ENCODE results near the gene SAMD3. TPM values are rescaled to one million over a fixed set of nuclear protein-coding genes. Genes with fewer than 3 reads are reported as not detected.

The SAMD3 gene
- total and polyA plus RNA-seq, 2 of the 4 experiments (the other 2 are of a cell fraction) = 3.0 to 3.9 TPM

DNA sequence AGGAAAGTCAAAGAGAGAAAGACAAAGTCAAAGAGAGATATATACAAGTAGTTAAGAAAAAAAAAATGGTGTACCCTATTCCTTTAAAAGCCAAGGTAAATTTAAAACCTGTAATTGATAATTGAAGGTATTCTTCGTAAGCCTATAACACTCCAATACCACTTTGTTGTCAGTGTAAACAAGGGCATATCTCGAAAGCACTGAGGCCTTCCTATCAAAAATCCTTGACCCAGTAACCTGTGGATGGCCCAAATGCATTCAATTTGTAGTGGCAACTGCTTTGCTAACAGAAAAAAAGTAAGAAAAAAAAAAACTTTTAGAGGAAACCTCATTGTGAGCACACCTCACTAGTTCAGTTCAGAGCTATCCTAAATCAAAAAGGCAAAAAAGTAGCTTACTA, 39.3 kb upstream of the SAMD3 start:
- no peak overlapping the region for H4K8ac ChIP-seq (ENCODE audit: low read depth in 2 of 2, low read length in 2 of 2)

More for the DNA sequence above, 39.3 kb upstream of the SAMD3 start:
- Histone ChIP-seq H2AK9ac (replicated peaks; ENCODE audit: low read depth, low read length, poor library complexity) (no peak overlapping the region), H3K14ac (replicated peaks; ENCODE audit: low read depth, low read length) (no peak overlapping the region), H4K5ac (ENCODE audit: low read depth, low read length) (no peak overlapping the region), H3K9me3 (ENCODE audit: control insufficient read depth, insufficient read depth, low read length) (no peaks in the 10 kb centered on the region), H2BK20ac (ENCODE audit: low read depth, low read length) (no peak overlapping the region), H2BK120ac (ENCODE audit: low read depth, low read length) (no peak overlapping the region), H3K27ac (ENCODE audit: insufficient read depth, low read length) (no peak overlapping the region), H3K23ac (ENCODE audit: low read depth, low read length) (no peak overlapping the region), H3K4me1 (ENCODE audit: control insufficient read depth, insufficient read depth, low read length) (no peaks in the 10 kb centered on the region), H2AK5ac (ENCODE audit: low read depth, low read length) (no peak overlapping the region), H3K79me1 (ENCODE audit: low read depth in 1 of 2, low read length in 2 of 2) (no peaks in the 10 kb centered on the region), H2AFZ (replicated peaks; ENCODE audit: low read length, poor library complexity) (no peak overlapping the region), H2BK15ac (ENCODE audit: low read depth, low read length) (no peak overlapping the region), H3K18ac (ENCODE audit: low read depth, low read length) (no peak overlapping the region), H3K27me3 (ENCODE audit: control insufficient read depth, insufficient read depth, low read length) (no peaks in the 10 kb centered on the region), H2BK5ac (ENCODE audit: low read depth, low read length, poor library complexity, severe bottlenecking) (no peak overlapping the region), H3K56ac (ENCODE audit: extremely low read depth, insufficient read depth, low read length) (no peak overlapping the region), H4K20me1 (ENCODE audit: insufficient read depth, low read length) (no peaks in the 10 kb centered on the region), H4K91ac (ENCODE audit: insufficient read depth, low read depth, low read length) (no peak overlapping the region), H3K4me3 (ENCODE audit: insufficient read depth, low read depth, low read length) (no peak overlapping the region), H3K4me2 (ENCODE audit: low read depth, low read length) (no peak overlapping the region), H3K9ac (ENCODE audit: low read depth, low read length) (no peak overlapping the region), H3K9me1 (ENCODE audit: insufficient read depth, low read length) (no peaks in the 10 kb centered on the region), H3K36me3 (ENCODE audit: control insufficient read depth, insufficient read depth, low read length) (no peaks in the 10 kb centered on the region), H3K4ac (ENCODE audit: low read depth, low read length) (no peak overlapping the region)
- ChIA-PET CTCF (no interaction called here), POLR2A (ENCODE audit: unreplicated experiment) (no interaction called here)
- no TSS peak for BruUV-seq (replicated peaks)
- in situ Hi-C loops (cut with MboI; ENCODE audit: low sequenced_read_pairs) = no loop called here
- no peak for TF ChIP-seq FOS (IDR thresholded peaks at IDR 0.05; ENCODE audit: low read depth, low read length)
- TF ChIP-seq NFE2L2 (IDR thresholded peaks at IDR 0.05; ENCODE audit: low read depth, low read length) = no peak
- TF ChIP-seq, protein P1, sequence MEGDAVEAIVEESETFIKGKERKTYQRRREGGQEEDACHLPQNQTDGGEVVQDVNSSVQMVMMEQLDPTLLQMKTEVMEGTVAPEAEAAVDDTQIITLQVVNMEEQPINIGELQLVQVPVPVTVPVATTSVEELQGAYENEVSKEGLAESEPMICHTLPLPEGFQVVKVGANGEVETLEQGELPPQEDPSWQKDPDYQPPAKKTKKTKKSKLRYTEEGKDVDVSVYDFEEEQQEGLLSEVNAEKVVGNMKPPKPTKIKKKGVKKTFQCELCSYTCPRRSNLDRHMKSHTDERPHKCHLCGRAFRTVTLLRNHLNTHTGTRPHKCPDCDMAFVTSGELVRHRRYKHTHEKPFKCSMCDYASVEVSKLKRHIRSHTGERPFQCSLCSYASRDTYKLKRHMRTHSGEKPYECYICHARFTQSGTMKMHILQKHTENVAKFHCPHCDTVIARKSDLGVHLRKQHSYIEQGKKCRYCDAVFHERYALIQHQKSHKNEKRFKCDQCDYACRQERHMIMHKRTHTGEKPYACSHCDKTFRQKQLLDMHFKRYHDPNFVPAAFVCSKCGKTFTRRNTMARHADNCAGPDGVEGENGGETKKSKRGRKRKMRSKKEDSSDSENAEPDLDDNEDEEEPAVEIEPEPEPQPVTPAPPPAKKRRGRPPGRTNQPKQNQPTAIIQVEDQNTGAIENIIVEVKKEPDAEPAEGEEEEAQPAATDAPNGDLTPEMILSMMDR (conservative IDR thresholded peaks at IDR 0.05; ENCODE audit: low read depth, low read length) = no peak
- TF ChIP-seq RCOR1 (IDR thresholded peaks at IDR 0.05; ENCODE audit: insufficient replicate concordance, low read length) = no peak
- TF ChIP-seq POLR2A (IDR thresholded peaks at IDR 0.05; ENCODE audit: low read depth, low read length) = no peak
- TF ChIP-seq MXI1 (IDR thresholded peaks at IDR 0.05; ENCODE audit: borderline replicate concordance, low read depth, low read length) = no peak
- TF ChIP-seq, protein P2, sequence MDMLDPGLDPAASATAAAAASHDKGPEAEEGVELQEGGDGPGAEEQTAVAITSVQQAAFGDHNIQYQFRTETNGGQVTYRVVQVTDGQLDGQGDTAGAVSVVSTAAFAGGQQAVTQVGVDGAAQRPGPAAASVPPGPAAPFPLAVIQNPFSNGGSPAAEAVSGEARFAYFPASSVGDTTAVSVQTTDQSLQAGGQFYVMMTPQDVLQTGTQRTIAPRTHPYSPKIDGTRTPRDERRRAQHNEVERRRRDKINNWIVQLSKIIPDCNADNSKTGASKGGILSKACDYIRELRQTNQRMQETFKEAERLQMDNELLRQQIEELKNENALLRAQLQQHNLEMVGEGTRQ (IDR thresholded peaks at IDR 0.05; ENCODE audit: low read depth, low read length) = no peak
- TF ChIP-seq CHD1 (IDR thresholded peaks at IDR 0.05; ENCODE audit: low read depth, low read length) = no peak
- no peak for TF ChIP-seq BHLHE40 (IDR thresholded peaks at IDR 0.05; ENCODE audit: low read depth, low read length)
- TF ChIP-seq RAD21 (IDR thresholded peaks at IDR 0.05; ENCODE audit: low read length) = no peak
- no peak for TF ChIP-seq RFX5 (IDR thresholded peaks at IDR 0.05; ENCODE audit: low read depth, low read length)
- no peak for TF ChIP-seq MAZ (IDR thresholded peaks at IDR 0.05; ENCODE audit: borderline replicate concordance, low read depth, low read length)
- no peak for TF ChIP-seq SMC3 (IDR thresholded peaks at IDR 0.05; ENCODE audit: low read depth, low read length)
- no peak for TF ChIP-seq CEBPB (IDR thresholded peaks at IDR 0.05; ENCODE audit: low read depth, low read length)
- TF ChIP-seq, protein P3, sequence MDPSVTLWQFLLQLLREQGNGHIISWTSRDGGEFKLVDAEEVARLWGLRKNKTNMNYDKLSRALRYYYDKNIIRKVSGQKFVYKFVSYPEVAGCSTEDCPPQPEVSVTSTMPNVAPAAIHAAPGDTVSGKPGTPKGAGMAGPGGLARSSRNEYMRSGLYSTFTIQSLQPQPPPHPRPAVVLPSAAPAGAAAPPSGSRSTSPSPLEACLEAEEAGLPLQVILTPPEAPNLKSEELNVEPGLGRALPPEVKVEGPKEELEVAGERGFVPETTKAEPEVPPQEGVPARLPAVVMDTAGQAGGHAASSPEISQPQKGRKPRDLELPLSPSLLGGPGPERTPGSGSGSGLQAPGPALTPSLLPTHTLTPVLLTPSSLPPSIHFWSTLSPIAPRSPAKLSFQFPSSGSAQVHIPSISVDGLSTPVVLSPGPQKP (IDR thresholded peaks at IDR 0.05; ENCODE audit: borderline replicate concordance, low read depth, low read length) = no peak
- TF ChIP-seq MAFK (IDR thresholded peaks at IDR 0.05; ENCODE audit: low read depth, low read length) = no peak
- no peak for DNase-seq
- intact Hi-C loops (cut with micrococcal nuclease) = no loop called here
- no peak for ATAC-seq (ENCODE audit: low read depth)
- dilution Hi-C loops (cut with HindIII; ENCODE audit: low sequenced_read_pairs, unreplicated experiment) = no loop called here
- no CpG with 5 or more reads among the region's 2 CpGs for WGBS, 2 experiments (ENCODE audit: extremely low coverage in 2 of 2, insufficient read length in 1 of 2)
